Mesenchymal stem cell (in vitro differentiated cells and primary cell): ENCODE data around the gene NRARP.

ENCODE experiments used
- DNase-seq: peaks from one replicate; pipeline ENCODE4 v3.0.0-alpha.2; 2013
- H2AFZ ChIP-seq: one replicate; pipeline ENCODE4 v1.6.1; 2013; ENCODE audit warnings: low read depth, mild to moderate bottlenecking, control low read depth, inconsistent platforms, low read length, moderate library complexity
- H2AK5ac ChIP-seq: 2 replicates; pipeline ENCODE4 v1.6.1; 2013; ENCODE audit warnings: low read length, moderate library complexity, mild to moderate bottlenecking, inconsistent platforms; ENCODE audit not compliant: severe bottlenecking
- H2BK120ac ChIP-seq: one replicate; pipeline ENCODE4 v1.6.1; 2013; ENCODE audit warnings: low read depth, mild to moderate bottlenecking, inconsistent platforms, low read length, moderate library complexity
- H2BK12ac ChIP-seq, 2 experiments: one replicate each; pipeline ENCODE4 v1.6.1; 2013; ENCODE audit warnings: inconsistent platforms in 2 of 2, low read length in 2 of 2, mild to moderate bottlenecking in 2 of 2, moderate library complexity in 2 of 2, control low read depth in 1 of 2
- H2BK15ac ChIP-seq: one replicate; pipeline ENCODE4 v1.6.1; 2013; ENCODE audit warnings: mild to moderate bottlenecking, low read depth, inconsistent platforms; ENCODE audit not compliant: poor library complexity, severe bottlenecking
- H2BK5ac ChIP-seq: 2 replicates; pipeline ENCODE4 v1.6.1; 2013; ENCODE audit warnings: low read depth, mild to moderate bottlenecking, low read length, control low read depth, inconsistent platforms; ENCODE audit not compliant: poor library complexity, severe bottlenecking
- H3K14ac ChIP-seq, 2 experiments: one replicate each; pipeline ENCODE4 v1.6.1; 2013; ENCODE audit warnings: inconsistent platforms in 2 of 2, low read length in 2 of 2, control low read depth in 1 of 2, mild to moderate bottlenecking in 1 of 2, moderate library complexity in 1 of 2
- H3K18ac ChIP-seq, 2 experiments: one replicate each; pipeline ENCODE4 v1.6.1; 2013; ENCODE audit warnings: inconsistent platforms in 2 of 2, low read length in 2 of 2, control low read depth in 1 of 2, low read depth in 1 of 2, mild to moderate bottlenecking in 1 of 2
- H3K23ac ChIP-seq, 2 experiments: one replicate each; pipeline ENCODE4 v1.6.1; 2013; ENCODE audit warnings: inconsistent platforms in 2 of 2, low read length in 2 of 2, mild to moderate bottlenecking in 2 of 2, moderate library complexity in 2 of 2, control low read depth in 1 of 2
- H3K27ac ChIP-seq: 2 replicates; pipeline ENCODE4 v1.5.1; 2013; ENCODE audit warnings: mild to moderate bottlenecking, moderate library complexity, low read length, control low read depth, inconsistent platforms; ENCODE audit not compliant: poor library complexity, severe bottlenecking
- H3K27me3 ChIP-seq, 2 experiments: 2 replicates each; pipeline versions ENCODE4 v1.6.1 to v1.7.0; 2013; ENCODE audit warnings: low read length in 2 of 2, mild to moderate bottlenecking in 2 of 2, moderate library complexity in 2 of 2, control low read depth in 1 of 2, inconsistent platforms in 1 of 2; ENCODE audit not compliant: control insufficient read depth in 1 of 2, insufficient read depth in 1 of 2
- H3K36me3 ChIP-seq, 2 experiments: 2 replicates each; pipeline versions ENCODE4 v1.6.1 to v1.7.0; 2013; ENCODE audit warnings: low read length in 2 of 2, control low read depth in 1 of 2, inconsistent platforms in 1 of 2, low read depth in 1 of 2, mild to moderate bottlenecking in 1 of 2; ENCODE audit not compliant: insufficient read depth in 2 of 2, control insufficient read depth in 1 of 2
- H3K4ac ChIP-seq, 2 experiments: one replicate each; pipeline ENCODE4 v1.6.1; 2013; ENCODE audit warnings: inconsistent platforms in 2 of 2, low read length in 2 of 2, mild to moderate bottlenecking in 2 of 2, moderate library complexity in 2 of 2, control low read depth in 1 of 2, low read depth in 1 of 2
- H3K4me1 ChIP-seq: 2 replicates; pipeline ENCODE4 v1.6.1; 2013; ENCODE audit warnings: low read depth, low read length, control low read depth; ENCODE audit not compliant: control insufficient read depth, insufficient read depth
- H3K4me2 ChIP-seq: 2 replicates; pipeline ENCODE4 v1.6.1; 2013; ENCODE audit warnings: low read length, mild to moderate bottlenecking, inconsistent platforms; ENCODE audit not compliant: poor library complexity, severe bottlenecking
- H3K4me3 ChIP-seq, 2 experiments: 2 replicates each; pipeline versions ENCODE4 v1.5.1 to v1.7.0; 2013; ENCODE audit warnings: low read length in 2 of 2, mild to moderate bottlenecking in 2 of 2, control low read depth in 1 of 2, low read depth in 1 of 2; ENCODE audit not compliant: insufficient read depth in 1 of 2
- H3K79me1 ChIP-seq: replicated peaks from 2 replicates; pipeline ENCODE4 v1.6.1; 2013; ENCODE audit warnings: mild to moderate bottlenecking, control low read depth, low read length, inconsistent platforms; ENCODE audit not compliant: poor library complexity, severe bottlenecking
- H3K9ac ChIP-seq: 2 replicates; pipeline ENCODE4 v1.7.0; 2013; ENCODE audit warnings: mild to moderate bottlenecking, low read length, moderate library complexity
- H3K9me3 ChIP-seq: 2 replicates; pipeline ENCODE4 v1.7.0; 2013; ENCODE audit warnings: mild to moderate bottlenecking, low read length; ENCODE audit not compliant: control insufficient read depth
- H4K8ac ChIP-seq: one replicate; pipeline ENCODE4 v1.6.1; 2013; ENCODE audit warnings: inconsistent platforms, mild to moderate bottlenecking, low read length, moderate library complexity
- H4K91ac ChIP-seq: one replicate; pipeline ENCODE4 v1.6.1; 2013; ENCODE audit warnings: mild to moderate bottlenecking, low read length, inconsistent platforms
- WGBS: methylation state at CpG from one replicate; pipeline ENCODE4 v1.1.7; 2013; ENCODE audit warnings: mixed read lengths; 5-methylcytosine and 5-hydroxymethylcytosine counted together

NRARP gene

DNA sequence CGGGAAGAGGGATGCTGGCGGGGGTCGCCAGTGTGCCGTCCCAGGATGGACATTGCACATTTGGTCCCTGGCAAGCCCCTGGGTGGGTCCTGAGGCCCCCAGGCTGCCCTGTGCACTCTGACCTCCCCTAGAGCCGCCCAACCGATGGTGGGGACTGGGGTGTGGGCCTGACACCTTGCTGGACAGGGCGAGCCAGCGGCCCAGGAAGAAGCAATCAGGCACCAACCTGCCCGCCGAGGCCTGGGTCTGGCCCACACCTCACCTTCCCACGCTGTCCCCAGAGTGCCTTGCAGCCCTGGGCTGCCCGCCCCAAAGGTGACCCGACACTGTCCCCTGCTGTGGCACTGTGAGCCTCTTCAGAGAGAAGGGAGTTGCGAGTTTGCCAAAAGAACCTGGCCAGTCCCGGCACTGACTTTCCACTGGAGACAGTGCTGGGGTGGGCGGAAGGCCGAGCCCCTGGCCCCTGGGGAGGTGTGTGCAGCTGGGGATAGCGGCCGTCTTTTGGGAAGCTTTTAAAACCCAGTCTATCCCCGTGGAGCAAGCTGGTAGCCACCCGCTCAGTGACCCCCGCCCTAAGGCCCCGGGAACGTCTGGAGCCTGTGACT lies 12.0 kb upstream of the NRARP start:
- Histone ChIP-seq H2BK15ac (no peak overlapping the region), H3K14ac (no peak overlapping the region), H2BK12ac (no peak overlapping the region), H3K27ac (no peak overlapping the region), H2AK5ac (no peak overlapping the region), H3K9me3 (no peaks in the 10 kb centered on the region), H3K36me3 (peaks cover 0 to 5% of the 10 kb centered on the region in 2 experiments), H3K79me1 (no peaks in the 10 kb centered on the region), H2BK5ac (no peak overlapping the region), H2AFZ (no peak overlapping the region), H3K4me1 (peaks cover 23% of the 10 kb centered on the region), H3K4ac (no peak overlapping the region), H3K18ac (no peak overlapping the region), H3K4me2 (no peak overlapping the region), H3K27me3 (peaks cover 0 to 57% of the 10 kb centered on the region in 2 experiments), H4K91ac (no peak overlapping the region), H3K9ac (no peak overlapping the region), H4K8ac (no peak overlapping the region), H3K4me3 (no peak overlapping the region), H2BK120ac (no peak overlapping the region), H3K23ac (no peak overlapping the region)
- WGBS, result 93% methylated on average over 24 of the region's 24 CpGs
- no peak for DNase-seq

- no peak overlapping the region for H2AFZ ChIP-seq
- H3K4ac ChIP-seq, result no peak overlapping the region
- no peak for DNase-seq
- no peak overlapping the region for H3K4me3 ChIP-seq
- no peak overlapping the region for H3K4me2 ChIP-seq
- no peak overlapping the region for H2AK5ac ChIP-seq
- no peaks in the 10 kb centered on the region for H3K79me1 ChIP-seq
- no peaks in the 10 kb centered on the region for H3K9me3 ChIP-seq
- WGBS, result 75% methylated on average over 9 of the region's 9 CpGs
- H3K9ac ChIP-seq, result no peak overlapping the region
- no peak overlapping the region for H4K8ac ChIP-seq
- H2BK5ac ChIP-seq, result no peak overlapping the region
- H2BK120ac ChIP-seq, result no peak overlapping the region
- no peak overlapping the region for H3K23ac ChIP-seq
- H3K4me1 ChIP-seq, result peaks cover 17% of the 10 kb centered on the region
- H3K14ac ChIP-seq, result no peak overlapping the region
- peaks cover 0 to 57% of the 10 kb centered on the region in 2 experiments for H3K27me3 ChIP-seq
- H3K27ac ChIP-seq, result no peak overlapping the region
- no peak overlapping the region for H3K18ac ChIP-seq
- H3K36me3 ChIP-seq, result peaks cover 0 to 2% of the 10 kb centered on the region in 2 experiments
- H4K91ac ChIP-seq, result no peak overlapping the region
- no peak overlapping the region for H2BK12ac ChIP-seq
- H2BK15ac ChIP-seq, result no peak overlapping the region
Observed at GRCh38 chr9:137313326-137313936, 11.4 kb upstream of the NRARP start.

DNA sequence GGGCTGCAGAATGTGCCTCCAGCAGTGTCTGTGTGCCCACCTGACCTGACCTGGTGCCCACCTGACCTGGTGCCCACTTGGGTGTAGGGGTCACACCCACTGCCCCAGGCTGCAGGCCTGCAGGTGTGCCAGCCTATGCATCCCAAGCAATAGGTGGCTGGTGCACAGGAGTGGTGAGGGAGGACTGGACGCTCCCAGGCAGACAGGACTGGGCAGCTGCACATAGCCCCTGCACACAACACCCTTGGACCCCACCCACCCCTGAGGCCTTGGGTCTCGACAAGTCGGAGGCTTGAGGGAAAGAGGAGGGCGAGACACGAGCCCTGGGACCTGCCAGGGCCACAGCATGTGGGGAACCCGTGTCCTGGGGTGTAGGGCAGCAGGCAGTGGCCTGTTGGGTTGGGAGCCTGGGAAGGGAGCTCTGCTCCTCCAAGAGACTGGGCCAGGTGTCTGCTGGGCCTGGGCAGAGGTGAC lies 10.8 kb upstream of the NRARP start:
- Histone ChIP-seq H2BK5ac (no peak overlapping the region), H3K36me3 (no peaks in the 10 kb centered on the region), H4K91ac (no peak overlapping the region), H2BK15ac (no peak overlapping the region), H3K18ac (no peak overlapping the region), H3K9me3 (no peaks in the 10 kb centered on the region), H3K14ac (no peak overlapping the region), H3K27ac (no peak overlapping the region), H2BK12ac (no peak overlapping the region), H3K9ac (no peak overlapping the region), H2BK120ac (no peak overlapping the region), H2AK5ac (no peak overlapping the region), H4K8ac (no peak overlapping the region), H3K4me1 (peaks cover 17% of the 10 kb centered on the region), H3K27me3 (peaks cover 4 to 62% of the 10 kb centered on the region in 2 experiments), H2AFZ (no peak overlapping the region), H3K23ac (peak overlapping the region in 1 of 2 experiments; percentile 77), H3K4me3 (no peak overlapping the region), H3K4ac (no peak overlapping the region), H3K4me2 (no peak overlapping the region), H3K79me1 (no peaks in the 10 kb centered on the region)
- DNase-seq, result no peak
- 96% methylated on average over 6 of the region's 6 CpGs for WGBS

DNA sequence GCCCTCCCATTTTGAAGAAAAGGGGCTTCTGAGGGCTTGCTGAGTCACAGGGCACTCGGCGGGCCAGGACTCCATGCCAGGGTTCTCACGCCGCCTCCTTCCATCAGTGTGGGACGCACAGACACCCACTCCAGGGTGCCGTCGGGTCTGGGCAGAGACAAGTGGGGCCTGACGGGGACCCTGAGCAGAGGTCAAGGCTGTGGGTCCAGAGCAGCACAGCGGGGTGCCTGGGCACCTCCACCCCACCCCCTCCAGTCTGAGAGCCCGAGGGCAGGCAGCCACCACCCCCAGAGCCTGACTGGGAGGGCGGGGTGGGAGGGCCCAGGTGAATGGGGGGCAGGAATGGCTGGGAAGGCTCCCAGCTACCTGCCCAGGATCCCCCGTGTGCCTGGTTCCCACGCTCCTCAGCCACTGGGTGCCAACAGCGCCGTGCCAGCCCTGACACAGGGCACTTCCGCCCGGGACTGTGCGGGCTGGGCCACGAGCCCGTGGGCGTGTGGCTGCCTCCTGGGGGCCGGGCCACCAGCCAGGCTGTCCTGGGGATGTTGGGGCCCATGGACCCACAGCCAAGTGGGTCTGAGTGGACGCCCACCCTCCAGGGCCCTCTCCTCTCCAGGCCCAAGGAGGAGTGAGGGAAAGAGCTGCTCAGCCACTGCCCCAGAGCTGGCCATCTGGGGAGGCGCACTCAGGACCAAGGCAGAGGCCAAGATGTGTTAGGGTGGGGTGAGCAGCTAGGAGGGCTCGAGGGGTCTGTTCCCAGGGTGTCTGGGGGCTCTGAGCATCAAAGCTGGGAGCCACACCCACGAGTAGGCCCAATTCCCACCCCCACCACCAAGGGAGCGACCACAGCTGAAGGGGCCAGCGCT lies 10.1 kb upstream of the NRARP start:
- no peak overlapping the region for H3K4me2 ChIP-seq
- peaks cover 17% of the 10 kb centered on the region for H3K4me1 ChIP-seq
- peak overlapping the region; percentile 40 for H2BK15ac ChIP-seq
- H2AK5ac ChIP-seq, result no peak overlapping the region
- no peak overlapping the region for H3K18ac ChIP-seq
- no peak overlapping the region for H2BK12ac ChIP-seq
- no peak overlapping the region for H3K23ac ChIP-seq
- WGBS, result 89% methylated on average over 21 of the region's 28 CpGs
- no peaks in the 10 kb centered on the region for H3K36me3 ChIP-seq
- H3K4ac ChIP-seq, result no peak overlapping the region
- H2BK5ac ChIP-seq, result no peak overlapping the region
- no peak overlapping the region for H2BK120ac ChIP-seq
- no peak overlapping the region for H4K8ac ChIP-seq
- DNase-seq, result no peak
- H3K27me3 ChIP-seq, result peaks cover 4 to 66% of the 10 kb centered on the region in 2 experiments
- no peak overlapping the region for H3K9ac ChIP-seq
- H4K91ac ChIP-seq, result no peak overlapping the region
- H3K79me1 ChIP-seq, result no peaks in the 10 kb centered on the region
- no peak overlapping the region for H3K14ac ChIP-seq
- H2AFZ ChIP-seq, result no peak overlapping the region
- H3K4me3 ChIP-seq, result no peak overlapping the region
- no peaks in the 10 kb centered on the region for H3K9me3 ChIP-seq
- H3K27ac ChIP-seq, result no peak overlapping the region
